IMR-90 (cell line): ENCODE data around the gene PGM2.

Experiments
- BHLHE40 ChIP-seq: fragments of 150-350 bp; IDR thresholded peaks from 2 replicates; pipeline ENCODE4 v1.6.1; 2016; ENCODE audit warnings: mild to moderate bottlenecking, low read depth, low read length
- CHD1 ChIP-seq: IDR thresholded peaks from 2 replicates; pipeline ENCODE4 v1.6.1; 2012; ENCODE audit warnings: low read depth, low read length, improper control_type of control experiment
- CTCF ChIP-seq: conservative IDR thresholded peaks from 2 replicates; pipeline ENCODE4 v1.5.1; 2012; ENCODE audit warnings: mild to moderate bottlenecking, low read depth, low read length, improper control_type of control experiment
- ELK1 ChIP-seq: fragments of 150-350 bp; IDR thresholded peaks from 2 replicates; pipeline ENCODE4 v1.6.1; 2016; ENCODE audit warnings: low read depth, mild to moderate bottlenecking, low read length, moderate library complexity, borderline replicate concordance
- MAFK ChIP-seq: IDR thresholded peaks from 2 replicates; pipeline ENCODE4 v1.6.1; 2012; ENCODE audit warnings: low read depth, low read length, improper control_type of control experiment
- MXI1 ChIP-seq: IDR thresholded peaks from 2 replicates; pipeline ENCODE4 v1.6.1; 2012; ENCODE audit warnings: low read depth, mild to moderate bottlenecking, low read length, moderate library complexity, borderline replicate concordance
- POLR2A ChIP-seq: IDR thresholded peaks from 2 replicates; pipeline ENCODE4 v1.6.1; 2012; ENCODE audit warnings: mild to moderate bottlenecking, low read depth, low read length
- RAD21 ChIP-seq: IDR thresholded peaks from 2 replicates; pipeline ENCODE4 v1.6.1; 2012; ENCODE audit warnings: low read length, improper control_type of control experiment
- RCOR1 ChIP-seq: IDR thresholded peaks from 2 replicates; pipeline ENCODE4 v1.6.1; 2012; ENCODE audit warnings: mild to moderate bottlenecking, low read length, improper control_type of control experiment; ENCODE audit not compliant: insufficient replicate concordance
- RFX5 ChIP-seq: IDR thresholded peaks from 2 replicates; pipeline ENCODE4 v1.8.0; 2012; ENCODE audit warnings: low read depth, mild to moderate bottlenecking, low read length, moderate library complexity
- SMC3 ChIP-seq: fragments of 150-350 bp; IDR thresholded peaks from 2 replicates; pipeline ENCODE4 v1.6.1; 2016; ENCODE audit warnings: low read depth, mild to moderate bottlenecking, antibody characterized with exemption, low read length, moderate library complexity
- USF2 ChIP-seq: fragments of 150-350 bp; IDR thresholded peaks from 2 replicates; pipeline ENCODE4 v1.6.1; 2017; ENCODE audit warnings: mild to moderate bottlenecking, antibody characterized with exemption, low read length, low read depth

GRCh38 chr4:37860266-37860665 is 33.8 kb downstream of the PGM2 start:
- TF ChIP-seq CTCF (no peak), RAD21 (no peak), POLR2A (no peak), SMC3 (no peak), MXI1 (no peak), MAFK (no peak), ELK1 (no peak), USF2 (no peak), BHLHE40 (no peak), RCOR1 (no peak), RFX5 (no peak), CHD1 (no peak)
